IMR-90 (cell line): Measurements from ENCODE around the gene SPTLC2.

Source experiments
- CEBPB ChIP-seq: IDR thresholded peaks from 2 replicates; pipeline ENCODE4 v1.6.1; 2012; ENCODE audit warnings: low read depth, low read length, improper control_type of control experiment
- CTCF ChIP-seq: conservative IDR thresholded peaks from 2 replicates; pipeline ENCODE4 v1.5.1; 2012; ENCODE audit warnings: mild to moderate bottlenecking, low read depth, low read length, improper control_type of control experiment
- MAZ ChIP-seq: IDR thresholded peaks from 2 replicates; pipeline ENCODE4 v1.6.1; 2012; ENCODE audit warnings: low read depth, mild to moderate bottlenecking, low read length, improper control_type of control experiment, moderate library complexity, borderline replicate concordance

- TF ChIP-seq CEBPB (no peak), MAZ (no peak), CTCF (no peak)
Measured at GRCh38 chr14:77579780-77580179, 36.7 kb downstream of the SPTLC2 start.
